Uterus (tissue), 2 donors: ENCODE measurements around the gene APP.

Experiments used
- CTCF ChIP-seq, 4 experiments: fragments of 200-600 bp in 2 of 4; fragments of 450-650 bp in 2 of 4; sonication (generic) in 2 of 4; IDR thresholded peaks; one replicate each; pipeline ENCODE4 v1.5.1; 2016 to 2019; ENCODE audit warnings: antibody characterized with exemption in 4 of 4, mild to moderate bottlenecking in 2 of 4, moderate library complexity in 1 of 4
- POLR2A ChIP-seq, 2 donors: fragments of 450-650 bp; IDR thresholded peaks; one replicate each; pipeline ENCODE4 v1.6.1; 2016; ENCODE audit warnings: antibody characterized with exemption in 2 of 2, mild to moderate bottlenecking in 1 of 2, moderate library complexity in 1 of 2

GRCh38 chr21:25955646-25956045 lies 214.9 kb downstream of the APP start:
- no peak for TF ChIP-seq CTCF (IDR thresholded peaks at IDR 0.05)
- TF ChIP-seq POLR2A (IDR thresholded peaks at IDR 0.05): no peak
